Pulmonary artery endothelial cell (primary cell): ENCODE data around the gene PSMC2. TPM values are rescaled to one million over a fixed set of nuclear protein-coding genes. Genes with fewer than 3 reads are reported as not detected.
"Not testable (repeated sequence)": the region's sequence is repeated elsewhere in the genome, so short reads cannot be mapped to it uniquely, and the experiment has no call there.

Experiments used
- DNase-seq: peaks from one replicate; pipeline ENCODE4 v3.0.0-alpha.2; 2011; ENCODE audit warnings: low read depth, low spot score
- total RNA-seq: library from RNA; depleted of rRNA; stranded (reverse); fragments of >200 nt; gene quantifications from 2 replicates; pipeline ENCODE4 v1.2.3, GENCODE V29; 2014

PSMC2 gene
- total RNA-seq, 1 donor from 2014 or later = 231 TPM

GRCh38 chr7:103373866-103374643, 26.6 kb downstream of the PSMC2 start:
- DNase-seq = no peak

GRCh38 chr7:103379270-103379975, 32.0 kb downstream of the PSMC2 start:
- no peak for DNase-seq

GRCh38 chr7:103380395-103381191, 33.1 kb downstream of the PSMC2 start:
- DNase-seq = no peak

GRCh38 chr7:103381280-103382031, 34.0 kb downstream of the PSMC2 start:
- DNase-seq = no peak

GRCh38 chr7:103382032-103382402, 34.6 kb downstream of the PSMC2 start:
- DNase-seq = no peak

- DNase-seq = no peak
Measured at GRCh38 chr7:103387242-103387641, 39.8 kb downstream of the PSMC2 start.

DNA sequence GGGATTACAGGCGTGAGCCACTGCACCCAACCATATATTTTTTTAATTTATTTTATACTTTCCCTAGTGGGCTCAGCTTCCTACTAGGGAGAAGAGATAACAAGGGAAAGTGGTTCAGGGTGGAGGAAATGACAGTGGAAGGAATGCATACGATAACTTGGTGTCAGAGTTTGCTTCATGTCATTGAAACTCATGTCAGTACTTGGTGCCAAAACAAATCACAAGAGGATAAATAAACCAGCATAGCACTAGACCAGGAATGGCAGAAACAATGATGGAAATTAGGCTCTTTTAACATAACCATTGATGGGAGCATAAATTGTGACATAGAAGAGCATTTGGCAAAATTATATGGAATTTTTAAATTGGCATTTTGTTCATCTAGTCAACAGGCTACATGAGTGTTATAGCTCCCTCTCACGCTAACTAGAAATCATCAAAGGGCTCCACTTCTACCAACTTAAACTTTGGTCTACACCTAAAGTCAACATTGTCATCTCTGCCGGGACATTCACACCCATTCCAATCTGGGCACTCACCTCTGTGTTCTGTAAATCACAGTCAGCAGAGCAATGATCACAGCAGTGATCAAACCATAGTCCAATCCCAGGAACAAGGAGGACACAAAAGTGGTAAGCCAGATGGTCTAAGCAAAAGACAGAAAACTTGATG, 41.2 kb downstream of the PSMC2 start:
- no peak for DNase-seq

DNA sequence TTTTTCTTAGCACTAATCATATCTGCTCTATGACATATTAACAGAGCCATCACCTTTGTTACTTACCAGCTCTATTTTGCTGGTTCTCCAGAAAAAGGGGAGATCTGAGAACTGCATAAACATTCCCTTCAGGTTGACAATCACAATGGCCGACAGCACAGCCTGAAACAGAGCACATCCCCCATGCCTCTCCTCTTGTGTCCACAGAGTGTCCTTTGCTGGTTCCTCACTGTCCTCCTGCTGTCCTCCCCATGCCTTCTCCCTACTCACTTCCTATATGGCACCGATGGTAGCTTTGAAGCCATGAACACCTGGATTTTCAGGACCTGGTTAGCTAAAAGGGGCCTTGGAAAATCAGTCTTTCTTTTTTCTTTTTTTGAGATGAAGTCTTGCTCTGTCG, 41.8 kb downstream of the PSMC2 start:
- no peak for DNase-seq

GRCh38 chr7:103391150-103391549, 43.7 kb downstream of the PSMC2 start:
- DNase-seq = no peak

DNA sequence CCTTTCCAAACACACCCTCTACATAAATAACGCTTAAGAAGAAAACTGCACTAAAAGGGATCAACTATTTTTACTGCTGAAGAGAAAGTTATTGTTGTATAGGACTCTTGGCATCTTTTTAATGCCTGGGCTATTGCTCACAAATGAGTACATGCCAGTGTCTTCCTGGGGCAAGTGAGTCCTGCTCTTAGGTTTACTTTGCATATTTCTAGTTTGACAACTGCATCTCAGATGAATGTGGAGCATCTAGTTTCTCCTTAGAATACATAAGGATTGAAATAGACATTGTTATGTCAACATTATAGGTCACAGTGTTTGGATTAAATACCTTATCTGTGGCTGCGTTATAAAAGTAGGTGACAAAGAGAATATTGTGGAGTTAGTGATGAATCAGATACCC, 44.5 kb downstream of the PSMC2 start:
- no peak for DNase-seq

DNA sequence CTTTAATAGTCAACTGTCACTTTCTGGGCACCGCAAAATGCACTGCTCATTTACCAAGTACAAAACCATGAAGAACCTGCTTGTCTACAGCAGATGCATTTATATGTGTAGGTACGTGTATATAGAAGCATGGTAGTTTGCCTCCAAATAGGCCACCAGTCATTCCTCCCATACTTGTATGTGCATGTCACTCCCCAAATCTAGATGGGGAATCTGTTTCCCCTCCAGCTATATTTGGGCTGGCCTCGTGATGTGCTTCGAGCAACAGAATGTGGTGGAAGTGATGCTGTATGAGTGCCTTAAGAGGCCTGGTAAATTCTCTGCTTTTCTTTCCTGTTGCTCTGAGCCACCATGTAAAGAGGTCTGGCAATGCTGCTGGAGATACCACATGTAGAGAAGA, 47.1 kb downstream of the PSMC2 start:
- no peak for DNase-seq

GRCh38 chr7:103395071-103395470, 47.6 kb downstream of the PSMC2 start:
- DNase-seq = no peak

DNA sequence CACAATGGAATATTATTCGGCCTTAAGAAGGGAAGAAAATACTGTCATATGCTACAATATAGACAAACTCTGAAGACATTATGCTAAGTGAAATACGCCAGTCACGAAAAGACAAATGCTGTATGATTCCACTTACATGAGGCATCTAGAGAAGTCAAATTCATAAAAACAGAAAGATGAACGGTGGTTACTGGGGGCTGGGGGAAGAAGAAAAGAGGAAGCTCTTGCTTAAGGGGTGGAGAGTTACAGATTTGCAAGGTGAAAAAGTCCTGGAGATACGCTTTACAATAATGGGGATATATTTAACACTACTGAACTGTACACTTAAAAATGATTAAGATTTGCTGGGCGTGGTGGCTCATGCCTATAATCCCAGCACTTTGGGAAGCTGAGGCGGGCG, 49.0 kb downstream of the PSMC2 start:
- DNase-seq = no peak

- DNase-seq = no peak
Measured at GRCh38 chr7:103398483-103399127, 51.2 kb downstream of the PSMC2 start.

GRCh38 chr7:103399687-103400086, 52.2 kb downstream of the PSMC2 start:
- not testable (repeated sequence) for DNase-seq

- DNase-seq = not testable (repeated sequence)
Measured at GRCh38 chr7:103405789-103406613, 58.6 kb downstream of the PSMC2 start.

DNA sequence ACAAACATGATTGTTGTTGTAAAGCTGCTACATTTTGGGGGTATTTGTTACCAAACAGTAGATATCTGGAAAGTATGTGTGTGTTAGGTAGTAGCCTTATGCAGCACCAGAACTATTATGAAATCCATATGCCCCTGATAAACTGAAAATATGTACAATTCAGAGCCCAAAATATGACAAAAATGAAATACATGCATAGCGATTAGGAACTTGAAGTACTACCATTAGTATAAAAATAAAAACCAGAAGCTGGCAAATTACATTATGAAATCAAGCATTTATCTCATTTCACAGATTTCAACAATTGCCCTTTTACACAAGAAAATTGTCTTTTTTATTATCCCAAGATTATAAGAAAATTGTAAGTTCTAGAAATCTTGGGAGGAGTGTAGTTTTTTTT, 64.7 kb downstream of the PSMC2 start:
- DNase-seq = no peak

- DNase-seq = no peak
Measured at GRCh38 chr7:103413407-103413806, 66.0 kb downstream of the PSMC2 start.

DNA sequence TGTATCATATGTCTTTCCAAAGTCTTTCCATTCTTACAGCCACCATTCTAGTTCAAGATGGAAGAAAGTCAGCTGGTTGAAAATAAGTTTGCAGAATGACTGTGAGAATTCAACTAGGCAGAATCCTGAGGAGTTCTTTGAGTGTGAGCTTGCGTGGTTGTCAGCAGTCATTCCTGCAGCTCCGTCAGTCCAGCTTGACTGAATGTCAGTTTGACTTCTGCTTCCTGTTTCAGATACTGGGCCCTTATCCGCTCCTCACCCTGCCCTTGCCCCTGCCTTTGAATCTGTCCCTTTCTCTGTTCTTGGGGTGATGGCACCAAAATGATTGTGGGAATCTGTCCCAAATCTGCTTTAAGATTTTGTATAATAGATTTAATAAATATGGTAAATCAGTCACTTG, 70.8 kb downstream of the PSMC2 start:
- no peak for DNase-seq
